ENCODE data around the gene MACROD2. TPM values are rescaled to one million over a fixed set of nuclear protein-coding genes. Genes with fewer than 3 reads are reported as not detected.

Gene MACROD2
- total RNA-seq, 4 donors from 2014 or later = 2.1 to 28.1 (median 12.6) TPM

DNA sequence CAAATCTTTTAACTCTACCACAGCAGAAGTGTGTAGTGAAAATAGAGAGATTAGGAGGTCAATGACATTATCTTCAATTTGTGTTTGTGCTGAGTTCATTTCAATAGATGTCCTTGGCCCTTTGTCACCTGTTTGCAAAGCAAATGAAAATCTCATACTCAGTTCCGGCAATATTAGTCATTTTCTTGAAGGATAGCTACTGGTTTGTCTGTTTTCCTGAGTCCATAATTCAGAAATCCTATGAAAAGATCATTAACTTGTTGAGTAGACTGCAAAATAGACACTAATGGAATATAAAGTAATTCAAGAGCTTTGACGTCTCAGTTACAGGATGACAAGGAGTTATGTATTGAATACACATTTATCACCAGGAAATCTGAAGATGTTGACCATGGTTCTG lies 1163.2 kb downstream of the MACROD2 start:
- no peaks in the 10 kb centered on the region for H3K36me3 ChIP-seq
- H3K4me3 ChIP-seq = no peak overlapping the region
- TF ChIP-seq, protein P1, sequence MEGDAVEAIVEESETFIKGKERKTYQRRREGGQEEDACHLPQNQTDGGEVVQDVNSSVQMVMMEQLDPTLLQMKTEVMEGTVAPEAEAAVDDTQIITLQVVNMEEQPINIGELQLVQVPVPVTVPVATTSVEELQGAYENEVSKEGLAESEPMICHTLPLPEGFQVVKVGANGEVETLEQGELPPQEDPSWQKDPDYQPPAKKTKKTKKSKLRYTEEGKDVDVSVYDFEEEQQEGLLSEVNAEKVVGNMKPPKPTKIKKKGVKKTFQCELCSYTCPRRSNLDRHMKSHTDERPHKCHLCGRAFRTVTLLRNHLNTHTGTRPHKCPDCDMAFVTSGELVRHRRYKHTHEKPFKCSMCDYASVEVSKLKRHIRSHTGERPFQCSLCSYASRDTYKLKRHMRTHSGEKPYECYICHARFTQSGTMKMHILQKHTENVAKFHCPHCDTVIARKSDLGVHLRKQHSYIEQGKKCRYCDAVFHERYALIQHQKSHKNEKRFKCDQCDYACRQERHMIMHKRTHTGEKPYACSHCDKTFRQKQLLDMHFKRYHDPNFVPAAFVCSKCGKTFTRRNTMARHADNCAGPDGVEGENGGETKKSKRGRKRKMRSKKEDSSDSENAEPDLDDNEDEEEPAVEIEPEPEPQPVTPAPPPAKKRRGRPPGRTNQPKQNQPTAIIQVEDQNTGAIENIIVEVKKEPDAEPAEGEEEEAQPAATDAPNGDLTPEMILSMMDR (IDR thresholded peaks at IDR 0.05) = no peak
- no peak for TF ChIP-seq POLR2A (IDR thresholded peaks at IDR 0.05)
- H3K27ac ChIP-seq = no peak overlapping the region
- no peaks in the 10 kb centered on the region for H3K4me1 ChIP-seq
- H3K27me3 ChIP-seq = no peaks in the 10 kb centered on the region
- H3K9me3 ChIP-seq = no peaks in the 10 kb centered on the region
- no peak for DNase-seq
- intact Hi-C loops (cut with DNase I; ENCODE audit: low total_unique reads) = no loop called here

DNA sequence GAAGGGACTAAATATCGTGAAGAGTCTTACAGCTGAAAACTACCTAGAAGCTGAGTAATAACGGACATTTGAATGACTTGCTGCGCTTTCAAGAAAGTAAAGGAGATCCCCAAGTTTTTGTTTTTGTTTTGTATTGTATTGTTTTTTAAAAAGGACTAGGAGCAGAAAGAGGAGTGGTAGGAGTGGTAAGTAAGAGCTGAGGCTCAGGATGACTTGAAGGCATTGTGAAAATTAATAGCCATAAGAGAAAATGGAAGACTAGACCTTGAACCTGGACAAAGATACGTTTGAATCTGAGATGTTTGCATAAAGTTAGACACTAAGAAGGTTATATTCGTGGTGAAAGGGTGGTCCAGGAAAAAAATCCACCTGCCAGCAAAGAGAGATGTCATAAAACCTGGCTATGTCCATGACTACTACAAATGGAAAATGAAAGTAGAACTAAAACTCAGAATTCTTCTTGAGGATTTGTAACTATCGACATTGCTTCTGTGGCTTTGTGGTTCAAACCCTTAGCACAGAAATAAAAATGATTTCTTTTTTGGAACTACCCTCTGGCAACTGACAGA lies 1166.8 kb downstream of the MACROD2 start:
- no peaks in the 10 kb centered on the region for H3K27me3 ChIP-seq
- intact Hi-C loops (cut with DNase I; ENCODE audit: low total_unique reads) = no loop called here
- H3K36me3 ChIP-seq = no peaks in the 10 kb centered on the region
- no peak for DNase-seq
- peak overlapping the region in 1 of 2 donors; percentile 30 for H3K4me3 ChIP-seq
- H3K4me1 ChIP-seq = no peaks in the 10 kb centered on the region
- no peak overlapping the region for H3K27ac ChIP-seq
- TF ChIP-seq, protein P1 (IDR thresholded peaks at IDR 0.05) = no peak
- TF ChIP-seq POLR2A (IDR thresholded peaks at IDR 0.05) = no peak
- no peaks in the 10 kb centered on the region for H3K9me3 ChIP-seq

GRCh38 chr20:15163632-15164031 lies 1168.3 kb downstream of the MACROD2 start:
- intact Hi-C loops (cut with DNase I; ENCODE audit: low total_unique reads) = no loop called here

GRCh38 chr20:15164726-15165125 lies 1169.4 kb downstream of the MACROD2 start:
- TF ChIP-seq POLR2A (IDR thresholded peaks at IDR 0.05) = no peak
- TF ChIP-seq, protein P1 (IDR thresholded peaks at IDR 0.05) = no peak
- DNase-seq = no peak
- H3K27me3 ChIP-seq = no peaks in the 10 kb centered on the region
- H3K27ac ChIP-seq = no peak overlapping the region
- no peak overlapping the region for H3K4me3 ChIP-seq
- H3K4me1 ChIP-seq = no peaks in the 10 kb centered on the region
- H3K9me3 ChIP-seq = no peaks in the 10 kb centered on the region
- intact Hi-C loops (cut with DNase I; ENCODE audit: low total_unique reads) = no loop called here
- no peaks in the 10 kb centered on the region for H3K36me3 ChIP-seq

More at GRCh38 chr20:15163632-15164031, 1168.3 kb downstream of the MACROD2 start:
- DNase-seq = no peak
- H3K27ac ChIP-seq = no peak overlapping the region
- no peaks in the 10 kb centered on the region for H3K9me3 ChIP-seq
- H3K4me3 ChIP-seq = no peak overlapping the region
- H3K27me3 ChIP-seq = no peaks in the 10 kb centered on the region
- no peaks in the 10 kb centered on the region for H3K36me3 ChIP-seq
- TF ChIP-seq, protein P1 (IDR thresholded peaks at IDR 0.05) = no peak
- TF ChIP-seq POLR2A (IDR thresholded peaks at IDR 0.05) = no peak
- no peaks in the 10 kb centered on the region for H3K4me1 ChIP-seq

- no peaks in the 10 kb centered on the region for H3K9me3 ChIP-seq
- H3K4me3 ChIP-seq = no peak overlapping the region
- intact Hi-C loops (cut with DNase I; ENCODE audit: low total_unique reads) = no loop called here
- no peak overlapping the region for H3K27ac ChIP-seq
- TF ChIP-seq POLR2A (IDR thresholded peaks at IDR 0.05) = no peak
- TF ChIP-seq, protein P1 (IDR thresholded peaks at IDR 0.05) = no peak
- no peak for DNase-seq
- no peaks in the 10 kb centered on the region for H3K4me1 ChIP-seq
- no peaks in the 10 kb centered on the region for H3K36me3 ChIP-seq
- H3K27me3 ChIP-seq = no peaks in the 10 kb centered on the region
Measured at GRCh38 chr20:15166744-15167143, 1171.4 kb downstream of the MACROD2 start.

Measured in uterus (tissue), 4 donors.